Activated naive CD8-positive, alpha-beta T cell treated with anti-CD3 and anti-CD28 coated beads, Interleukin-2, amount 10 ng/mL, durations not matched to agents 7 days and 5 days (primary cell): ENCODE results near the gene LSM5. TPM values are rescaled to one million over a fixed set of nuclear protein-coding genes. Genes with fewer than 3 reads are reported as not detected.
"Not testable (repeated sequence)": the region's sequence is repeated elsewhere in the genome, so short reads cannot be mapped to it uniquely, and the experiment has no call there.

ENCODE experiments used
- ATAC-seq: fragments of 150-1000 bp; cut with Tn5 transposase; one replicate; pipeline ENCODE4 v1.10.0; 2021; ENCODE audit warnings: low read depth, moderate library complexity
- POLR2A ChIA-PET: fragments of 350-600 bp; sonication (Branson Sonifier 250); formaldehyde crosslinking; loops from one replicate; lab custom pipeline; 2021; ENCODE audit warnings: antibody characterized with exemption; lab: Charles Lee
- DNase-seq: peaks from one replicate; pipeline ENCODE4 v3.0.0; 2021
- H3K27ac Mint-ChIP-seq: one replicate; pipeline ENCODE4 v1.8.0; 2022; ENCODE audit warnings: mild to moderate bottlenecking, mixed read lengths
- H3K27me3 Mint-ChIP-seq: one replicate; pipeline ENCODE4 v1.8.0; 2022; ENCODE audit warnings: mild to moderate bottlenecking, moderate library complexity, mixed read lengths
- H3K36me3 Mint-ChIP-seq: one replicate; pipeline ENCODE4 v1.8.0; 2021; ENCODE audit warnings: mild to moderate bottlenecking, mixed read lengths
- H3K4me1 Mint-ChIP-seq: one replicate; pipeline ENCODE4 v1.8.0; 2021; ENCODE audit warnings: mixed read lengths
- H3K4me3 Mint-ChIP-seq: one replicate; pipeline ENCODE4 v1.8.0; 2022; ENCODE audit warnings: mild to moderate bottlenecking, moderate library complexity, mixed read lengths
- H3K9me3 Mint-ChIP-seq: one replicate; pipeline ENCODE4 v1.8.0; 2021; ENCODE audit warnings: mixed read lengths
- total RNA-seq, 2 experiments: library from RNA; stranded (reverse); gene quantifications; one replicate each; pipeline ENCODE4 v1.2.3, GENCODE V29; 2021

Gene LSM5
- total RNA-seq, 2 experiments from 2014 or later = 71.6 to 72.8 TPM

GRCh38 chr7:32519763-32520162, 29.6 kb upstream of the LSM5 start:
- H3K27ac Mint-ChIP-seq = no peak overlapping the region
- peaks cover 23% of the 10 kb centered on the region for H3K9me3 Mint-ChIP-seq
- DNase-seq (no peak), ATAC-seq (no peak)
- H3K4me3 Mint-ChIP-seq = no peak overlapping the region
- no peaks in the 10 kb centered on the region for H3K27me3 Mint-ChIP-seq
- peaks cover 11% of the 10 kb centered on the region for H3K4me1 Mint-ChIP-seq
- H3K36me3 Mint-ChIP-seq = peaks cover 60% of the 10 kb centered on the region
- POLR2A ChIA-PET = no interaction called here

GRCh38 chr7:32518534-32519140, 28.5 kb upstream of the LSM5 start:
- Mint-ChIP-seq H3K27ac (no peak overlapping the region), H3K9me3 (peaks cover 23% of the 10 kb centered on the region), H3K27me3 (no peaks in the 10 kb centered on the region), H3K36me3 (peaks cover 64% of the 10 kb centered on the region), H3K4me1 (peaks cover 16% of the 10 kb centered on the region), H3K4me3 (no peak overlapping the region)
- POLR2A ChIA-PET = no interaction called here
- ATAC-seq = no peak
- DNase-seq = no peak

- no peaks in the 10 kb centered on the region for H3K27me3 Mint-ChIP-seq
- POLR2A ChIA-PET = interaction anchor here (1.9 kb wide), 1 partner anchor 21 kb away, joined by 9 read pairs; the partner anchor contains the start of gene AVL9
- DNase-seq (no peak), ATAC-seq (no peak)
- peaks cover 56% of the 10 kb centered on the region for H3K36me3 Mint-ChIP-seq
- no peak overlapping the region for H3K27ac Mint-ChIP-seq
- H3K4me1 Mint-ChIP-seq = peaks cover 20% of the 10 kb centered on the region
- H3K4me3 Mint-ChIP-seq = no peak overlapping the region
- H3K9me3 Mint-ChIP-seq = peaks cover 18% of the 10 kb centered on the region
These were observed 26.4 kb upstream of the LSM5 start for GRCh38 chr7:32516551-32517100.

DNA sequence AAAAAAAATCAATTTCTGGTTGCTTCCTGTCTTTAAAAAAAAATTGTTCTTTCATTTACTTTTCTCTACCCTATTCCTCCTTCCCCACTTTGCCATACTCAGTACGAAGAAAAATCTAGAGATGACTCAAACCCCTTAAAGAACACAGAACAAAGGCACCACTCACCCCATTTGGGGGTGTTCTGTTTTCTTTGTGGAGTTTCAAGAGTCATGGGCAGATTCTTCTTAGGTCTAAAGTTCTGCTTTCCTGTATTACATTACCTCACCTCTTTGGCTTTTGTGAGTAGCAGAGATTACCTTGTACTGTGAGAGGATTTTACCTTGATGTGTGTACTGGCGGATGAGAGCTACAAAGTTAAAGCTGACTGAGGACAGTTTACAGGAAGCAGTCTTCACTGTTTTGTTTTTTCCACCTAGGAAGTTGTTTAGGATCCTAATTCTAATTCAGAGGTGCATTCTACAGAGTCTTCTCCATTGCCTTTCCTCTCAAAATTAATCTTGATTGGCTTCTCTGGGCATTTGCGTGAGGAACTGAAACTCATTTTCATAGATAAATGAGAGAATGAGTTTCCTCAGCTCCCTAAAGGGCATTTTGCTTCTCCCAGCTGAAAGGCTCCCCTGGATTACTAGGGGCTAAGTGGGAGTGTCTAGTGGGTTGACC, 25.8 kb upstream of the LSM5 start:
- H3K4me3 Mint-ChIP-seq = peak overlapping the region; percentile 29
- H3K27ac Mint-ChIP-seq = peak overlapping the region; percentile 69
- H3K27me3 Mint-ChIP-seq = no peaks in the 10 kb centered on the region
- POLR2A ChIA-PET = interaction anchor here (1.9 kb wide), 1 partner anchor 20 kb away, joined by 9 read pairs; the partner anchor contains the start of gene AVL9
- ATAC-seq (peak; percentile 70), DNase-seq (no peak)
- H3K36me3 Mint-ChIP-seq = peaks cover 57% of the 10 kb centered on the region
- H3K4me1 Mint-ChIP-seq = peaks cover 22% of the 10 kb centered on the region
- peaks cover 16% of the 10 kb centered on the region for H3K9me3 Mint-ChIP-seq

GRCh38 chr7:32513210-32513609, 23.0 kb upstream of the LSM5 start:
- ATAC-seq (no peak), DNase-seq (no peak)
- Mint-ChIP-seq H3K27me3 (no peaks in the 10 kb centered on the region), H3K4me3 (no peak overlapping the region), H3K4me1 (peaks cover 24% of the 10 kb centered on the region), H3K9me3 (peaks cover 5% of the 10 kb centered on the region), H3K27ac (no peak overlapping the region), H3K36me3 (peaks cover 48% of the 10 kb centered on the region)
- POLR2A ChIA-PET = no interaction called here

DNA sequence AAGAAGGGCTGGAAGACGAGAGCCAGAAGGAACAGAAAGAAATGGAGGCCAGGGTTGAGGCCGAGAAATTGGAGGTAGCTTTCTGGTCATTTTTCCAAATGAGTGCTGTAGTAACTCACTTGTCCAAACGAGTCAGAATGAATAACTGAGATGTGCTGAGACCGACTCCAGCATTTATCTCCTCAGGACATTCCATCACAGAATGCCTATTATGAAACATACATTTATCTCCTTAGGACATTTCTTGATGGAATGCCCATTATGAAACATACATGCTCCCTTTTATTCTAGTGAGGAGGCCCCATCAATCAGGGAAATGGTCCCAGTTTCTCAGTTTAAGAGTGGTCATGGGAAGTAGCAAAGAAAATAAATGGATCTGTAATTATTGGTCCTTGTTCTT, 21.6 kb upstream of the LSM5 start:
- H3K4me1 Mint-ChIP-seq = peaks cover 21% of the 10 kb centered on the region

DNA sequence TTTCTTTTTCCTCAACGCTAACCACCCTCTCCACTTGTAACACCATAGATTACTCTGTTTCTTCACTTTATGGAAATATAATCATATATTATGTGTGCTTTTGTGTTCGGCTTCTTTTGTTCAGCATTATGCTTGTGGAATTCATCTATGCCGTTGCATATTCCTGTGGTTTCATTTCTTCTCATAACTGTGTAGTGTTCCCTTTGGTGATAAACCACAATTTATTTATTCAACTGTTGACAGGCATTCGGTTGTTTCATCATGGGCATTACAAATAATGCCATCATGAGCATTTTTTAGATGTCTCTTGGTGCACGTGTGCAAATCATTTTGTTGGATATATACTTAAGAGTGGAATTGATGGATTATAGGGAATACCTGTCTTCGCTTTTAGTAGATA, 17.2 kb upstream of the LSM5 start:
- H3K27ac Mint-ChIP-seq = no peak overlapping the region
- POLR2A ChIA-PET = no interaction called here
- H3K36me3 Mint-ChIP-seq = peaks cover 26% of the 10 kb centered on the region
- H3K27me3 Mint-ChIP-seq = no peaks in the 10 kb centered on the region
- peaks cover 16% of the 10 kb centered on the region for H3K4me1 Mint-ChIP-seq
- DNase-seq = no peak
- H3K9me3 Mint-ChIP-seq = no peaks in the 10 kb centered on the region
- H3K4me3 Mint-ChIP-seq = no peak overlapping the region
- no peak for ATAC-seq

More for the DNA sequence above, 21.6 kb upstream of the LSM5 start:
- DNase-seq (no peak), ATAC-seq (no peak)
- Mint-ChIP-seq H3K27ac (no peak overlapping the region), H3K36me3 (peaks cover 39% of the 10 kb centered on the region), H3K9me3 (no peaks in the 10 kb centered on the region), H3K27me3 (no peaks in the 10 kb centered on the region), H3K4me3 (no peak overlapping the region)
- POLR2A ChIA-PET = no interaction called here

GRCh38 chr7:32506266-32507054, 16.3 kb upstream of the LSM5 start:
- Mint-ChIP-seq H3K36me3 (peaks cover 25% of the 10 kb centered on the region), H3K9me3 (no peaks in the 10 kb centered on the region), H3K4me3 (peak overlapping the region; percentile 70), H3K27me3 (no peaks in the 10 kb centered on the region), H3K4me1 (peaks cover 18% of the 10 kb centered on the region), H3K27ac (peak overlapping the region; percentile 68)
- POLR2A ChIA-PET = interaction anchor here (0.7 to 1.6 kb wide), 2 partner anchors 11 to 38 kb away, joined by 3 to 8 read pairs; partner anchors contain the start of gene AVL9
- ATAC-seq (peak; percentile 81), DNase-seq (no peak)

- Mint-ChIP-seq H3K36me3 (peaks cover 25% of the 10 kb centered on the region), H3K4me3 (peak overlapping the region; percentile 31), H3K27me3 (no peaks in the 10 kb centered on the region), H3K27ac (peak overlapping the region; percentile 33), H3K9me3 (peaks cover 3% of the 10 kb centered on the region), H3K4me1 (peaks cover 35% of the 10 kb centered on the region)
- DNase-seq (no peak), ATAC-seq (peak; percentile 31)
- POLR2A ChIA-PET = no interaction called here
These were observed 12.5 kb upstream of the LSM5 start for GRCh38 chr7:32502728-32503127.

- peak overlapping the region; percentile 19 for H3K4me3 Mint-ChIP-seq
- POLR2A ChIA-PET = no interaction called here
- ATAC-seq (no peak), DNase-seq (no peak)
- peaks cover 23% of the 10 kb centered on the region for H3K36me3 Mint-ChIP-seq
- no peaks in the 10 kb centered on the region for H3K27me3 Mint-ChIP-seq
- peak overlapping the region; percentile 38 for H3K27ac Mint-ChIP-seq
- peaks cover 3% of the 10 kb centered on the region for H3K9me3 Mint-ChIP-seq
- peaks cover 40% of the 10 kb centered on the region for H3K4me1 Mint-ChIP-seq
These were observed 11.3 kb upstream of the LSM5 start for GRCh38 chr7:32501522-32501921.

DNA sequence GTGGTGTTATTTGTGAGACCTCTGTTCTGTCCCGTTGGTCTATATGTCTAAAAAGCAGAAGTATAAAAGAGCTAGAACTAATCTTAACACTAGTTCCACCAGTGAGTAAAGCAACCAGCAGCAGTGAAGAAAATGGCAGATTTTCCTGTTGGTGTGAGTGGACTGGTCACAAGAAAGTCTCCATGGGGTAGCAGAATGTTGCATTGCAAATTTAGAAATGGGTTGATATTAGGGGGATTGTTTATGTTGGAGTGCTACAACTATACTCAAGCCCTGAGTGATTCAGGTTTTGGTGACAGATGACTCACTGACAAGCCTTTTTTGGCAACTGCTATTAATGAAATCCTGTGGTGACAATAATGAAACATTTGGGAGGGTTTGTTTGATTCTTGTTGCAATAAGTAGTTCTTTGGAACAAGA, 10.8 kb upstream of the LSM5 start:
- H3K27me3 Mint-ChIP-seq = no peaks in the 10 kb centered on the region
- POLR2A ChIA-PET = no interaction called here
- peaks cover 37% of the 10 kb centered on the region for H3K4me1 Mint-ChIP-seq
- H3K36me3 Mint-ChIP-seq = peaks cover 21% of the 10 kb centered on the region
- peaks cover 3% of the 10 kb centered on the region for H3K9me3 Mint-ChIP-seq
- H3K4me3 Mint-ChIP-seq = peak overlapping the region; percentile 48
- peak overlapping the region; percentile 38 for H3K27ac Mint-ChIP-seq
- ATAC-seq (no peak), DNase-seq (no peak)

DNA sequence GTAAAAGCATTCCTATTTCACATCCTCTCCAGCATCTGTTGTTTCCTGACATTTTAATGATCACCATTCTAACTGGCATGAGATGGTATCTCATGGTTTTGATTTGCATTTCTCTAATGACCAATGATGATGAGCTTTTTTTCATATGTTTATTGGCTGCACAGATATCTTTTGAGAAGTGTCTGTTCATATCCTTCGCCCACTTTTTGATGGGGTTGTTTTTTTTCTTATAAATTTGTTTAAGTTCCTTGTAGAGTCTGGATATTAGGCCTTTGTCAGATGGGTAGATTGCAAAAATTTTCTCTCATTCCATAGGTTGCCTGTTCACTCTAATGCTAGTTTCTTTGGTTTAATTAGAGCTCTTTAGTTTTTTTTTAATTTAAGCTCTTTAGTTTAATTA, 10.0 kb upstream of the LSM5 start:
- DNase-seq, POLR2A ChIA-PET, H3K27ac Mint-ChIP-seq, H3K27me3 Mint-ChIP-seq, ATAC-seq, H3K9me3 Mint-ChIP-seq: not testable (repeated sequence)
- H3K4me3 Mint-ChIP-seq = peak overlapping the region; percentile 48
- H3K36me3 Mint-ChIP-seq = peaks cover 21% of the 10 kb centered on the region
- H3K4me1 Mint-ChIP-seq = peaks cover 37% of the 10 kb centered on the region

DNA sequence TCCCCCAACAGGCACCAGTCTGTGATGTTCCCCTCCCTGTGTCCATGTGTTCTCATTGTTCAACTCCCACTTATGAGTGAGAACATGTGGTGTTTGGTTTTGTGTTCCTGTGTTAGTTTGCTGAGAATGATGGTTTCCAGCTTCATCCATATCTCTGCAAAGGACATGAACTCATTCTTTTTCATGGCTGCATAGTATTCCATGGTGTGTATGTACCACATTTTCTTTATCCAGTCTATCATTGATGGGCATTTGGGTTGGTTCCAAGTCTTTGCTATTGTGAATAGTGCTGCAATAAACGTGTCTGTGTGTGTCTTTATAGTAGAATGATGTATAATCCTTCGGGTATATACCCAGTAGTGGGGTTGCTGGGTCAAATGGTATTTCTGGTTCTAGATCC, 9.6 kb upstream of the LSM5 start:
- H3K27me3 Mint-ChIP-seq, H3K27ac Mint-ChIP-seq, DNase-seq, H3K9me3 Mint-ChIP-seq, POLR2A ChIA-PET, ATAC-seq: not testable (repeated sequence)
- Mint-ChIP-seq H3K36me3 (peaks cover 21% of the 10 kb centered on the region), H3K4me3 (peak overlapping the region; percentile 25), H3K4me1 (peaks cover 37% of the 10 kb centered on the region)
